A673 (cell line): ENCODE results near the gene TUT1. TPM values are rescaled to one million over a fixed set of nuclear protein-coding genes. Genes with fewer than 3 reads are reported as not detected.
A peak's percentile ranks its signal among the peaks of the same experiment; 100 is the strongest.

Experiments
- BruUV-seq: library from RNA; stranded (reverse); fragments of 400-500 nt; replicated peaks from 2 replicates; lab custom pipeline; 2021; lab: Mats Ljungman, UMichigan
- CTCF ChIA-PET: fragments of 300-600 bp; sonication (Branson Sonifier 250); formaldehyde crosslinking; loops from one replicate; lab custom pipeline; 2022; ENCODE audit warnings: antibody characterized with exemption; lab: Charles Lee
- POLR2A ChIA-PET: fragments of 300-600 bp; sonication (Branson Sonifier 250); formaldehyde crosslinking; loops from one replicate; lab custom pipeline; 2022; ENCODE audit warnings: antibody characterized with exemption; ENCODE audit not compliant: low non-redundant PET; lab: Charles Lee
- DNase-seq: peaks from one replicate; pipeline ENCODE4 v3.0.0-alpha.2; 2015; ENCODE audit warnings: low spot score
- H3K27ac ChIP-seq: fragments of 200-600 bp; sonication (generic); 2 replicates; pipeline ENCODE4 v1.5.1; 2016; ENCODE audit warnings: mixed run types, low read depth, mild to moderate bottlenecking, mixed read lengths, antibody characterized with exemption, low read length; ENCODE audit not compliant: poor library complexity, severe bottlenecking
- H3K27me3 ChIP-seq: fragments of 200-600 bp; sonication (generic); replicated peaks from 2 replicates; pipeline ENCODE4 v1.6.1; 2017; ENCODE audit warnings: mixed run types, low read depth, mild to moderate bottlenecking, mixed read lengths, antibody characterized with exemption, low read length; ENCODE audit not compliant: insufficient read depth, poor library complexity
- H3K36me3 ChIP-seq: fragments of 200-600 bp; sonication (generic); 2 replicates; pipeline ENCODE4 v1.6.1; 2016; ENCODE audit warnings: mixed run types, mild to moderate bottlenecking, mixed read lengths, antibody characterized with exemption, low read length; ENCODE audit not compliant: insufficient read depth, poor library complexity, severe bottlenecking
- H3K4me1 ChIP-seq: fragments of 200-600 bp; sonication (generic); 2 replicates; pipeline ENCODE4 v1.6.1; 2017; ENCODE audit warnings: mixed run types, mild to moderate bottlenecking, mixed read lengths, antibody characterized with exemption, low read length; ENCODE audit not compliant: insufficient read depth, poor library complexity, severe bottlenecking
- H3K4me3 ChIP-seq: fragments of 200-600 bp; sonication (generic); 2 replicates; pipeline ENCODE4 v1.5.1; 2016; ENCODE audit warnings: low read depth, mixed run types, mild to moderate bottlenecking, mixed read lengths, low read length; ENCODE audit not compliant: poor library complexity, severe bottlenecking
- H3K9me3 ChIP-seq: fragments of 200-600 bp; sonication (generic); 2 replicates; pipeline ENCODE4 v1.6.1; 2016; ENCODE audit warnings: mixed run types, low read depth, mild to moderate bottlenecking, mixed read lengths, antibody characterized with exemption, low read length; ENCODE audit not compliant: poor library complexity, severe bottlenecking
- EZH2 ChIP-seq: fragments of 200-600 bp; sonication (generic); IDR thresholded peaks from 2 replicates; pipeline ENCODE4 v1.6.1; 2017; ENCODE audit warnings: borderline replicate concordance, low read depth, mild to moderate bottlenecking, mixed read lengths, antibody characterized with exemption, low read length; ENCODE audit not compliant: poor library complexity, severe bottlenecking
- intact Hi-C: fragments of 100-400 bp; cut with micrococcal nuclease; formaldehyde crosslinking; loops from one replicate; pipeline ENCODE4 v1.10.0; 2022; ENCODE audit not compliant: unreplicated experiment
- total RNA-seq: library from RNA; stranded (reverse); gene quantifications from 2 replicates; pipeline ENCODE4 v1.2.3, GENCODE V29; 2021
- TF ChIP-seq, protein P1 (sequence below): fragments of 300-800, 200-600 bp; sonication (generic); conservative IDR thresholded peaks from 2 replicates; pipeline ENCODE4 v1.5.1; 2017; ENCODE audit warnings: low read depth, mild to moderate bottlenecking, antibody characterized with exemption, low read length, moderate library complexity, mixed read lengths

TUT1 gene
- total RNA-seq, 1 experiment from 2014 or later: 27.6 TPM

DNA sequence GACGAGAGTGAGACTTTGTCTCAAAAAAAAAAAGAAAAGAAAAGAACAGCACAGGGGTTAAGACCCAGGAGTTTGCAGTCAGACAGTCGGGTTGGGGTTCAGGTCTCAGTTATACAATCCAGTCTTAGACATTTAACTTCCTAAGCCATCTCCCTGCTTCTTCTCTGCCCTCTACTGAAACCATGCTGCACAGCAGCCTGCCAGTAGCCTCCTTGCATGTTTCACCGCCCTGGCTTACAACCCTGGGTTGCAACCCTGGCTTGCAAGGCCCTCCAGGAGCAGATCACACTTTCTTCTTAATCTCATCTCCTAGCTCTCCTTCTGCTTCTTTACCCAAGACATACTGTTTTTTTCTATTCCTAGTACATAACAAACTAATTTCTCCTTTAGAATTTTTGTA lies 36.4 kb upstream of the TUT1 start:
- DNase-seq: no peak
- BruUV-seq: no TSS peak
- H3K27me3 ChIP-seq: no peaks in the 10 kb centered on the region
- no peak overlapping the region for H3K27ac ChIP-seq
- H3K36me3 ChIP-seq: peaks cover 81% of the 10 kb centered on the region
- CTCF ChIA-PET: no interaction called here
- intact Hi-C loops: no loop called here
- H3K4me1 ChIP-seq: no peaks in the 10 kb centered on the region
- TF ChIP-seq, protein P1, sequence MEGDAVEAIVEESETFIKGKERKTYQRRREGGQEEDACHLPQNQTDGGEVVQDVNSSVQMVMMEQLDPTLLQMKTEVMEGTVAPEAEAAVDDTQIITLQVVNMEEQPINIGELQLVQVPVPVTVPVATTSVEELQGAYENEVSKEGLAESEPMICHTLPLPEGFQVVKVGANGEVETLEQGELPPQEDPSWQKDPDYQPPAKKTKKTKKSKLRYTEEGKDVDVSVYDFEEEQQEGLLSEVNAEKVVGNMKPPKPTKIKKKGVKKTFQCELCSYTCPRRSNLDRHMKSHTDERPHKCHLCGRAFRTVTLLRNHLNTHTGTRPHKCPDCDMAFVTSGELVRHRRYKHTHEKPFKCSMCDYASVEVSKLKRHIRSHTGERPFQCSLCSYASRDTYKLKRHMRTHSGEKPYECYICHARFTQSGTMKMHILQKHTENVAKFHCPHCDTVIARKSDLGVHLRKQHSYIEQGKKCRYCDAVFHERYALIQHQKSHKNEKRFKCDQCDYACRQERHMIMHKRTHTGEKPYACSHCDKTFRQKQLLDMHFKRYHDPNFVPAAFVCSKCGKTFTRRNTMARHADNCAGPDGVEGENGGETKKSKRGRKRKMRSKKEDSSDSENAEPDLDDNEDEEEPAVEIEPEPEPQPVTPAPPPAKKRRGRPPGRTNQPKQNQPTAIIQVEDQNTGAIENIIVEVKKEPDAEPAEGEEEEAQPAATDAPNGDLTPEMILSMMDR: 0 out of 2 replicates have a peak, but pooled peaks have one; percentile 11
- no peak for TF ChIP-seq EZH2
- no peak overlapping the region for H3K4me3 ChIP-seq
- no peaks in the 10 kb centered on the region for H3K9me3 ChIP-seq
- POLR2A ChIA-PET: interaction anchor here (0.5 kb wide), 1 partner anchor 19 kb away, joined by 9 read pairs; the partner anchor contains the start of gene GANAB

DNA sequence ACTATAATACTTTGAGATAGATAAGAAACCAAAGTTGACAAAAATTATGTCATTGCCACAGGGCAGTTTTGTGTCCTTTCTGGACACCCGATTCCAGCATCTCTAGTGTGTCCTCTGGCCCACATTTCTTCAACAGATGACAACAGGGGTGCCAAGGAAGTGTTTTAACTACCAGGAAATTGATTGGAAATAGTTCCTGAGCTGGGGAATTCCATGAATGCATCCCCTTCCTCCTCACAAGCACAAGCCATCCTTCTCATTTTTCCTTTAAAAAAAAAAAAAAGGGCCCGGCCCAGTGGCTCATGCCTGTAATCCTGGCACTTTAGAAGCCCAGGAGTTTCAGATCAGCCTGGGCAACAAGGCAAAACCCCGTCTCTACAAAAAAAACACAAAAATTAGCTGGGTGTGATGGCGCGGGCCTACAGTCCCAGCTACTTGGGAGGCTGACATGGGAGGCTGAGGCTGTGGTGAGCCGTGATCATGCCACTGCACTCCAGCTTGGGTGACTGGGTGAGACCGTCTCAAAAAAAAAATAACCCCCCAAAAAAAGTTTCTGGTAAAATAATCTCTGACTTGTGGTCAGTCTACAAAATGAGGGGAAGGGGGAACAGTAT lies 31.3 kb upstream of the TUT1 start:
- Histone ChIP-seq H3K36me3 (peaks cover 29% of the 10 kb centered on the region), H3K4me3 (no peak overlapping the region), H3K27me3 (no peaks in the 10 kb centered on the region), H3K4me1 (peaks cover 12% of the 10 kb centered on the region), H3K9me3 (no peaks in the 10 kb centered on the region), H3K27ac (peak overlapping the region; percentile 86)
- ChIA-PET POLR2A (no interaction called here), CTCF (interaction anchor here (0.6 kb wide), 1 partner anchor 11 kb away, joined by 3 read pairs; no protein-coding TSS in a partner anchor)
- intact Hi-C loops: no loop called here
- TF ChIP-seq EZH2: no peak
- TF ChIP-seq, protein P1: no peak
- DNase-seq: no peak
- TSS peak; percentile 94 for BruUV-seq

GRCh38 chr11:62621567-62622470 lies 30.5 kb upstream of the TUT1 start, which contains the start of gene B3GAT3:
TSS of gene B3GAT3 (minus strand) at chr11:62621986. CDS start at chr11:62621947, 39 bp downstream.
- Histone ChIP-seq H3K9me3 (no peaks in the 10 kb centered on the region), H3K27me3 (no peaks in the 10 kb centered on the region), H3K4me1 (peaks cover 12% of the 10 kb centered on the region), H3K27ac (peak within 1 kb of the TSS; percentile 86), H3K4me3 (peak within 1 kb of the TSS; percentile 57), H3K36me3 (peaks cover 29% of the 10 kb centered on the region)
- ChIA-PET CTCF (interaction anchor here (0.6 to 1.1 kb wide), 4 partner anchors 10 to 833 kb away, joined by 3 to 8 read pairs (median 5); partner anchors contain the start of gene TUT1), POLR2A (interaction anchor here (0.6 kb wide), 1 partner anchor 264 kb away, joined by 4 read pairs; no protein-coding TSS in a partner anchor)
- no TSS peak for BruUV-seq
- TF ChIP-seq, protein P1: no peak
- no peak for TF ChIP-seq EZH2
- DNase-seq: peak; percentile 97
- intact Hi-C loops: no loop called here
